Loucy (cell line): ENCODE measurements around the gene MYO1D.

ENCODE experiments used
- H2AFZ ChIP-seq: fragments of 200-600 bp; sonication (generic); 2 replicates; pipeline ENCODE4 v1.6.0; 2016; ENCODE audit warnings: antibody characterized with exemption, mild to moderate bottlenecking, low read length, moderate library complexity
- H3F3A ChIP-seq: fragments of 200-600 bp; 2 replicates; pipeline ENCODE4 v1.6.0; 2016; ENCODE audit warnings: antibody characterized with exemption, low read depth, mild to moderate bottlenecking
- H3K27me3 ChIP-seq: fragments of 200-600 bp; sonication (generic); 2 replicates; pipeline ENCODE4 v1.6.1; 2014; ENCODE audit warnings: low read length, mild to moderate bottlenecking; ENCODE audit not compliant: insufficient read depth, poor library complexity, severe bottlenecking
- H3K36me3 ChIP-seq: fragments of 200-600 bp; sonication (generic); 2 replicates; pipeline ENCODE4 v1.6.1; 2016; ENCODE audit warnings: low read length; ENCODE audit not compliant: insufficient read depth
- H3K4me1 ChIP-seq: fragments of 200-600 bp; sonication (generic); 2 replicates; pipeline ENCODE4 v1.5.1; 2014; ENCODE audit warnings: low read length, mild to moderate bottlenecking; ENCODE audit not compliant: insufficient read depth, poor library complexity, severe bottlenecking
- H3K4me2 ChIP-seq: fragments of 200-600 bp; sonication (generic); 2 replicates; pipeline ENCODE4 v1.6.0; 2014; ENCODE audit warnings: antibody characterized with exemption, low read length, low read depth, mild to moderate bottlenecking; ENCODE audit not compliant: poor library complexity, severe bottlenecking
- H3K4me3 ChIP-seq: fragments of 200-600 bp; sonication (generic); 2 replicates; pipeline ENCODE4 v1.5.1; 2014; ENCODE audit warnings: low read length, mild to moderate bottlenecking, mixed read lengths; ENCODE audit not compliant: poor library complexity, severe bottlenecking
- H3K79me2 ChIP-seq: fragments of 200-600 bp; sonication (generic); 2 replicates; pipeline ENCODE4 v1.6.1; 2014; ENCODE audit warnings: low read length; ENCODE audit not compliant: insufficient read depth
- H3K9ac ChIP-seq: fragments of 200-600 bp; sonication (generic); 2 replicates; pipeline ENCODE4 v1.6.0; 2014; ENCODE audit warnings: mild to moderate bottlenecking, low read depth, low read length, moderate library complexity; ENCODE audit not compliant: poor library complexity, severe bottlenecking
- H3K9me2 ChIP-seq: fragments of 200-600 bp; sonication (generic); replicated peaks from 2 replicates; pipeline ENCODE4 v1.6.1; 2016; ENCODE audit warnings: low read depth, low read length, mixed read lengths
- H3K9me3 ChIP-seq: fragments of 200-600 bp; sonication (generic); 2 replicates; pipeline ENCODE4 v1.6.1; 2014; ENCODE audit warnings: mild to moderate bottlenecking, antibody characterized with exemption, low read length, low read depth; ENCODE audit not compliant: insufficient read depth
- H4K20me1 ChIP-seq: fragments of 200-600 bp; sonication (generic); 2 replicates; pipeline ENCODE4 v1.6.0; 2014; ENCODE audit warnings: antibody characterized with exemption, low read length, mild to moderate bottlenecking; ENCODE audit not compliant: insufficient read depth, poor library complexity, severe bottlenecking
- CTCF ChIP-seq: fragments of 200-600 bp; sonication (generic); conservative IDR thresholded peaks from 2 replicates; pipeline ENCODE4 v1.5.1; 2014; ENCODE audit warnings: mild to moderate bottlenecking, antibody characterized with exemption, low read length
- EZH2phosphoT487 ChIP-seq: fragments of 200-600 bp; IDR thresholded peaks from 2 replicates; pipeline ENCODE4 v1.6.1; 2018; ENCODE audit warnings: antibody characterized with exemption, mild to moderate bottlenecking, moderate library complexity, borderline replicate concordance

Gene MYO1D

GRCh38 chr17:32445971-32446370 lies 431.0 kb downstream of the MYO1D start:
- Histone ChIP-seq H3K9me2 (no peaks in the 10 kb centered on the region), H4K20me1 (peaks cover 45% of the 10 kb centered on the region), H3K36me3 (peaks cover 20% of the 10 kb centered on the region)

GRCh38 chr17:32445497-32445896 lies 431.4 kb downstream of the MYO1D start:
- H2AFZ ChIP-seq, result no peak overlapping the region
- peaks cover 57% of the 10 kb centered on the region for H3K79me2 ChIP-seq
- peak overlapping the region; percentile 95 for H3K4me3 ChIP-seq
- peaks cover 4% of the 10 kb centered on the region for H3K27me3 ChIP-seq
- H3K36me3 ChIP-seq, result peaks cover 16% of the 10 kb centered on the region
- H3K9me3 ChIP-seq, result no peaks in the 10 kb centered on the region
- peak overlapping the region; percentile 80 for H3K4me2 ChIP-seq
- H3F3A ChIP-seq, result no peaks in the 10 kb centered on the region
- H4K20me1 ChIP-seq, result peaks cover 42% of the 10 kb centered on the region
- H3K9ac ChIP-seq, result peak overlapping the region; percentile 96
- TF ChIP-seq CTCF (no peak), EZH2phosphoT487 (no peak)
- H3K4me1 ChIP-seq, result peaks cover 42% of the 10 kb centered on the region
- H3K9me2 ChIP-seq, result no peaks in the 10 kb centered on the region

More at GRCh38 chr17:32445971-32446370, 431.0 kb downstream of the MYO1D start:
- Histone ChIP-seq H2AFZ (no peak overlapping the region), H3K79me2 (peaks cover 62% of the 10 kb centered on the region), H3F3A (no peaks in the 10 kb centered on the region), H3K9me3 (no peaks in the 10 kb centered on the region), H3K27me3 (peaks cover 4% of the 10 kb centered on the region), H3K9ac (peak overlapping the region; percentile 96), H3K4me2 (peak overlapping the region; percentile 80), H3K4me1 (peaks cover 45% of the 10 kb centered on the region), H3K4me3 (peak overlapping the region; percentile 95)
- TF ChIP-seq CTCF, result no peak
- TF ChIP-seq EZH2phosphoT487, result no peak

- Histone ChIP-seq H3K9ac (peak overlapping the region; percentile 96), H2AFZ (peak overlapping the region; percentile 97), H3K4me1 (peaks cover 40% of the 10 kb centered on the region), H3K9me2 (no peaks in the 10 kb centered on the region), H3K9me3 (no peaks in the 10 kb centered on the region), H3K4me3 (peak overlapping the region; percentile 95), H4K20me1 (peaks cover 38% of the 10 kb centered on the region), H3K79me2 (peaks cover 57% of the 10 kb centered on the region), H3F3A (no peaks in the 10 kb centered on the region), H3K4me2 (peak overlapping the region; percentile 80), H3K36me3 (peaks cover 15% of the 10 kb centered on the region), H3K27me3 (peaks cover 4% of the 10 kb centered on the region)
- TF ChIP-seq EZH2phosphoT487 (no peak), CTCF (no peak)
Measured at GRCh38 chr17:32445074-32445415, 431.9 kb downstream of the MYO1D start.
